Left lung (tissue), 10 donors: ENCODE results near the gene EFTUD2. TPM values are rescaled to one million over a fixed set of nuclear protein-coding genes. Genes with fewer than 3 reads are reported as not detected.
"Not testable (repeated sequence)": the region's sequence is repeated elsewhere in the genome, so short reads cannot be mapped to it uniquely, and the experiment has no call there.

Source experiments
- ATAC-seq: fragments of 200-7000 bp; cut with Tn5 transposase; one replicate; pipeline ENCODE4 v1.9.1; 2020; ENCODE audit warnings: moderate library complexity
- DNase-seq, 4 donors: peaks; one replicate each; pipeline ENCODE4 v3.0.0-alpha.2; 2013 to 2020
- H3K27ac ChIP-seq, 2 donors: fragments of 200-600 bp; sonication (generic) in 1 of 2; one replicate each; pipeline versions ENCODE4 v1.5.0 to v1.8.0; 2020 to 2021
- H3K27me3 ChIP-seq, 2 donors: fragments of 200-600 bp; sonication (generic) in 1 of 2; one replicate each; pipeline versions ENCODE4 v1.5.0 to v1.8.0; 2020 to 2021
- H3K36me3 ChIP-seq, 2 donors: fragments of 200-600 bp; sonication (generic) in 1 of 2; one replicate each; pipeline versions ENCODE4 v1.5.0 to v1.8.0; 2020 to 2021
- H3K4me1 ChIP-seq, 2 donors: fragments of 200-600 bp; one replicate each; pipeline ENCODE4 v1.8.0; 2021
- H3K4me3 ChIP-seq, 2 donors: fragments of 200-600 bp; sonication (generic) in 1 of 2; one replicate each; pipeline versions ENCODE4 v1.5.0 to v1.8.0; 2020 to 2021; ENCODE audit warnings: mild to moderate bottlenecking in 1 of 2
- H3K9me3 ChIP-seq, 2 donors: fragments of 200-600 bp; sonication (generic) in 1 of 2; one replicate each; pipeline versions ENCODE4 v1.5.0 to v1.8.0; 2020 to 2021
- intact Hi-C, 2 donors: fragments of 100-400 bp; cut with DNase I; formaldehyde crosslinking; loops; one replicate each; pipeline versions ENCODE4 v1.11.2 to v1.14.2; 2022
- polyA plus RNA-seq, 6 donors: library from polyadenylated mRNA; unstranded; fragments of 120-200 nt; gene quantifications; one replicate each; pipeline ENCODE4 v1.2.1, GENCODE V29; 2013; ENCODE audit not compliant: insufficient read length in 6 of 6
- total RNA-seq, 2 donors: library from RNA; stranded (reverse); fragmentation: NEBNext Ultra II Directional; extraction: Animal tissue kit (Norgen Biotek cat#: 25700); gene quantifications; one replicate each; pipeline ENCODE4 v1.2.1, GENCODE V29; 2021
- TF ChIP-seq, protein P1 (sequence below), 2 donors: fragments of 200-600 bp; sonication (generic) in 1 of 2; IDR thresholded peaks; one replicate each; pipeline versions ENCODE4 v1.5.0 to v1.8.0; 2021; ENCODE audit warnings: antibody characterized with exemption in 2 of 2
- donor health status: DM: no; HTN: yes; CAD: no.
- donor health status: DM: no; HTN: no; CAD: no.

EFTUD2 gene
- total and polyA plus RNA-seq, 8 donors, result 83.4 to 112 (median 95.1) TPM

- no peak for ATAC-seq
- TF ChIP-seq, protein P1, sequence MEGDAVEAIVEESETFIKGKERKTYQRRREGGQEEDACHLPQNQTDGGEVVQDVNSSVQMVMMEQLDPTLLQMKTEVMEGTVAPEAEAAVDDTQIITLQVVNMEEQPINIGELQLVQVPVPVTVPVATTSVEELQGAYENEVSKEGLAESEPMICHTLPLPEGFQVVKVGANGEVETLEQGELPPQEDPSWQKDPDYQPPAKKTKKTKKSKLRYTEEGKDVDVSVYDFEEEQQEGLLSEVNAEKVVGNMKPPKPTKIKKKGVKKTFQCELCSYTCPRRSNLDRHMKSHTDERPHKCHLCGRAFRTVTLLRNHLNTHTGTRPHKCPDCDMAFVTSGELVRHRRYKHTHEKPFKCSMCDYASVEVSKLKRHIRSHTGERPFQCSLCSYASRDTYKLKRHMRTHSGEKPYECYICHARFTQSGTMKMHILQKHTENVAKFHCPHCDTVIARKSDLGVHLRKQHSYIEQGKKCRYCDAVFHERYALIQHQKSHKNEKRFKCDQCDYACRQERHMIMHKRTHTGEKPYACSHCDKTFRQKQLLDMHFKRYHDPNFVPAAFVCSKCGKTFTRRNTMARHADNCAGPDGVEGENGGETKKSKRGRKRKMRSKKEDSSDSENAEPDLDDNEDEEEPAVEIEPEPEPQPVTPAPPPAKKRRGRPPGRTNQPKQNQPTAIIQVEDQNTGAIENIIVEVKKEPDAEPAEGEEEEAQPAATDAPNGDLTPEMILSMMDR (IDR thresholded peaks at IDR 0.05), result no peak
- intact Hi-C loops, result no loop called here
These were observed 87.0 kb downstream of the EFTUD2 start for GRCh38 chr17:44812263-44812662.

GRCh38 chr17:44808656-44809388 is 90.4 kb downstream of the EFTUD2 start:
- DNase-seq, H3K9me3 ChIP-seq, H3K36me3 ChIP-seq, H3K4me1 ChIP-seq, H3K4me3 ChIP-seq, H3K27me3 ChIP-seq, H3K27ac ChIP-seq, ATAC-seq, intact Hi-C loops: not testable (repeated sequence)

More at GRCh38 chr17:44812263-44812662, 87.0 kb downstream of the EFTUD2 start:
- Histone ChIP-seq H3K4me1 (no peaks in the 10 kb centered on the region), H3K9me3 (no peaks in the 10 kb centered on the region), H3K27ac (no peak overlapping the region), H3K4me3 (no peak overlapping the region), H3K27me3 (no peaks in the 10 kb centered on the region), H3K36me3 (no peaks in the 10 kb centered on the region)
- peak in 2 of 4 donors; percentile 30 to 35 for DNase-seq

DNA sequence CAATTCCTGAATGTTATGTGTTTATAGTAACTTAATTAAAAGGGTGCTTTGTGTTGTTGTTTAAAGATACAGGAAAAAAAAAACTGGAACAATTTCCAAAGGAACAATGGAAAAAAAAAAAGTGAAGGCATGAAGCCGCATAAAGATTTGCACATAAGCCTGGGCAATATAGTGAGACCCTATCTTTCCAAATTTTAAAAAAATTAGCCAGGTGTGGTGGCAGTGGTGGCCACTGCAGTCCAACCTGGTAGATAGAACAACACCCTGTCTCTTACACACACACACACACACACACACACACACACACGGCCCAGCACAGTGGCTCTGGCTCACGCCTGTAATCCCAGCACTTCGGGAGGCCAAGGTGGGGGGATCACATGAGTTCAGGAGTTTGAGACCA is 91.1 kb downstream of the EFTUD2 start:
- TF ChIP-seq, protein P1 (IDR thresholded peaks at IDR 0.05), result no peak
- intact Hi-C loops, result no loop called here
- H3K27me3 ChIP-seq, result no peaks in the 10 kb centered on the region
- no peak overlapping the region for H3K4me3 ChIP-seq
- ATAC-seq, result no peak
- H3K27ac ChIP-seq, result no peak overlapping the region
- DNase-seq, result no peak
- no peaks in the 10 kb centered on the region for H3K4me1 ChIP-seq
- no peaks in the 10 kb centered on the region for H3K9me3 ChIP-seq
- H3K36me3 ChIP-seq, result no peaks in the 10 kb centered on the region

DNA sequence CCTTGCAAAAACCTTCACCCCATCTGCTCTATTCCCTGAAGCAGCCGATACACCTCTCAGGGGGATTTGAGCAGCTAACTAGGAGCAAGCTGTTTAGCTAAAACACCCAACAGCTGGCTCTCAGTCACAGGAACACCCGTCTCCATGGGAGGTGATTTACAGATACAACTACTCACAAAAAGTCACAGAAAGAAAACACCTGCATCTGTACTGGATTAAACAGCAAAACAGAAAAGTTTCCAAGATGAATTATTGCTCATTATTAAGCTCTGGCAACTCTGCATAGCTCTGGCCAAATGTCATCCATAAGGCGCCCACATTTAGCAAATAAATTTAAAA is 91.5 kb downstream of the EFTUD2 start:
- no peak for DNase-seq
- no peak overlapping the region for H3K27ac ChIP-seq
- intact Hi-C loops, result no loop called here

DNA sequence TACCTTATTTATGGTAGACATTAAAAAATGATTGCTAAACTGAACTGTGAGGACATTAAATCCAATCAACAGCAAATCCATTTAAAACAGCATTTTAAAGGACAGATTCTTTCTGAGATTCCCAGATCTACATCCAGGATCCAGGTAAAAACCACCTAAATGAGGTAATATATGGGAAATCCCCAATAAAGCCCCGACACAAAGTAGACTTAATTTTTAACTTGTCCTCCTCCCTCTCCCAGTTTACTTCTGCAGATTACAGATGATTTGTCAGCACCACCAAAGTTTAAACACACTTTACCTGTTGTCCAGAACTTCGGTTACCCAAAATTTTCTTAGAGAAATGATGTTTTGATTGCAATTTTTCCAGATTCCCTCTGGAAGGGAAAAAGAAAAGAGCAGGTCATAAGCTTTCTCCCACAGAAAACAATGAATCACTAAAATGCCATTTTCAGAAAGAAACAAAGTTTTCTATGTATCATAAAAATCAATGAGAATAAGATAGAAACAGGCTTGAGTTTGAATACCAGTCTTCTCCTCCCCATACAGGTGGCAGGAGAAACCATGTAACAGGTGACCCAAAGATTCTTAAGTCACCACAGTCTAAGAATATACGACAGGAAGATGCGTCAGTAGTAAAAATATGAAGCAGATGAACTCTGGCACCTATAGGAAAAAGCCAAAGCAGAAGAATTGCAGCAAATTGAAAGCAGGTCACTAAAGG is 92.0 kb downstream of the EFTUD2 start:
- no peaks in the 10 kb centered on the region for H3K9me3 ChIP-seq
- no peak overlapping the region for H3K4me3 ChIP-seq
- no peaks in the 10 kb centered on the region for H3K27me3 ChIP-seq
- TF ChIP-seq, protein P1 (IDR thresholded peaks at IDR 0.05), result no peak
- intact Hi-C loops, result no loop called here
- no peaks in the 10 kb centered on the region for H3K4me1 ChIP-seq
- no peak for ATAC-seq
- no peaks in the 10 kb centered on the region for H3K36me3 ChIP-seq
- no peak overlapping the region for H3K27ac ChIP-seq
- no peak for DNase-seq

More for the DNA sequence above, 91.5 kb downstream of the EFTUD2 start:
- H3K4me3 ChIP-seq, result no peak overlapping the region
- H3K27me3 ChIP-seq, result no peaks in the 10 kb centered on the region
- no peaks in the 10 kb centered on the region for H3K9me3 ChIP-seq
- H3K4me1 ChIP-seq, result no peaks in the 10 kb centered on the region
- H3K36me3 ChIP-seq, result no peaks in the 10 kb centered on the region
- TF ChIP-seq, protein P1 (IDR thresholded peaks at IDR 0.05), result no peak
- no peak for ATAC-seq
